Trophoblast cell (in vitro differentiated cells and primary cell): ENCODE results near the gene NBPF4. TPM values are rescaled to one million over a fixed set of nuclear protein-coding genes. Genes with fewer than 3 reads are reported as not detected.
"Not testable (repeated sequence)": the region's sequence is repeated elsewhere in the genome, so short reads cannot be mapped to it uniquely, and the experiment has no call there.

Experiments
- DNase-seq, 2 donors: peaks; one replicate each; pipeline ENCODE4 v3.0.0-alpha.2; 2016
- H2AFZ ChIP-seq: 2 replicates; pipeline ENCODE4 v1.6.1; 2013; ENCODE audit warnings: low read length, moderate library complexity, mild to moderate bottlenecking; ENCODE audit not compliant: insufficient read depth, poor library complexity
- H2AK5ac ChIP-seq: 2 replicates; pipeline ENCODE4 v1.6.1; 2013; ENCODE audit warnings: mild to moderate bottlenecking, low read length
- H2BK120ac ChIP-seq: 2 replicates; pipeline ENCODE4 v1.6.1; 2013; ENCODE audit warnings: low read length, mild to moderate bottlenecking, moderate library complexity; ENCODE audit not compliant: insufficient read depth, poor library complexity
- H2BK12ac ChIP-seq: 2 replicates; pipeline ENCODE4 v1.6.1; 2013; ENCODE audit warnings: mild to moderate bottlenecking, low read length, moderate library complexity
- H2BK5ac ChIP-seq: 2 replicates; pipeline ENCODE4 v1.6.1; 2013; ENCODE audit warnings: low read length, low read depth, moderate library complexity, mild to moderate bottlenecking; ENCODE audit not compliant: poor library complexity
- H3K14ac ChIP-seq: 2 replicates; pipeline ENCODE4 v1.6.1; 2013; ENCODE audit warnings: mild to moderate bottlenecking, low read length
- H3K18ac ChIP-seq: 2 replicates; pipeline ENCODE4 v1.6.1; 2013; ENCODE audit warnings: mild to moderate bottlenecking, low read length
- H3K23ac ChIP-seq: 2 replicates; pipeline ENCODE4 v1.6.1; 2013; ENCODE audit warnings: low read length
- H3K27ac ChIP-seq: 2 replicates; pipeline ENCODE4 v1.5.1; 2013; ENCODE audit warnings: low read depth, mild to moderate bottlenecking, inconsistent platforms, low read length, moderate library complexity
- H3K27me3 ChIP-seq: 2 replicates; pipeline ENCODE4 v1.6.1; 2013; ENCODE audit warnings: inconsistent platforms, mild to moderate bottlenecking, low read length, moderate library complexity; ENCODE audit not compliant: insufficient read depth
- H3K36me3 ChIP-seq, 2 experiments: 1 replicate in 1 of 2; 2 replicates in 1 of 2; pipeline ENCODE4 v1.6.1; 2013; ENCODE audit warnings: low read length in 2 of 2, mild to moderate bottlenecking in 2 of 2, moderate library complexity in 1 of 2; ENCODE audit not compliant: insufficient read depth in 2 of 2, control insufficient read depth in 1 of 2
- H3K4ac ChIP-seq: 2 replicates; pipeline ENCODE4 v1.6.1; 2013; ENCODE audit warnings: low read depth, mild to moderate bottlenecking, low read length, moderate library complexity
- H3K4me1 ChIP-seq, 2 experiments: 1 replicate in 1 of 2; 2 replicates in 1 of 2; pipeline ENCODE4 v1.6.1; 2013; ENCODE audit warnings: low read length in 2 of 2, mild to moderate bottlenecking in 2 of 2, moderate library complexity in 1 of 2; ENCODE audit not compliant: insufficient read depth in 2 of 2, control insufficient read depth in 1 of 2
- H3K4me2 ChIP-seq: 2 replicates; pipeline ENCODE4 v1.6.1; 2013; ENCODE audit warnings: inconsistent platforms, mild to moderate bottlenecking, low read length, moderate library complexity
- H3K4me3 ChIP-seq: 2 replicates; pipeline ENCODE4 v1.5.1; 2013; ENCODE audit warnings: mild to moderate bottlenecking, low read depth, low read length, inconsistent platforms
- H3K79me1 ChIP-seq: one replicate; pipeline ENCODE4 v1.6.1; 2013; ENCODE audit warnings: low read length
- H3K79me2 ChIP-seq: 2 replicates; pipeline ENCODE4 v1.6.1; 2013; ENCODE audit warnings: low read length, mild to moderate bottlenecking; ENCODE audit not compliant: control insufficient read depth, insufficient read depth, poor library complexity
- H3K9ac ChIP-seq: 2 replicates; pipeline ENCODE4 v1.6.1; 2013; ENCODE audit warnings: mild to moderate bottlenecking, low read length
- H3K9me3 ChIP-seq: 2 replicates; pipeline ENCODE4 v1.6.1; 2013; ENCODE audit warnings: low read depth, mild to moderate bottlenecking, control low read depth, inconsistent platforms, low read length; ENCODE audit not compliant: insufficient read depth
- H4K12ac ChIP-seq: 2 replicates; pipeline ENCODE4 v1.6.1; 2013; ENCODE audit warnings: low read depth, mild to moderate bottlenecking, low read length, moderate library complexity
- H4K8ac ChIP-seq: 2 replicates; pipeline ENCODE4 v1.6.1; 2013; ENCODE audit warnings: low read depth, mild to moderate bottlenecking, low read length, moderate library complexity
- H4K91ac ChIP-seq: one replicate; pipeline ENCODE4 v1.6.1; 2013; ENCODE audit warnings: low read depth, mild to moderate bottlenecking, low read length, moderate library complexity
- WGBS: extraction: QIAGEN DNeasy Blood & Tissue Kit; methylation state at CpG from one replicate; pipeline ENCODE4 v1.1.7; 2013; ENCODE audit warnings: missing lambda C conversion rate; ENCODE audit not compliant: insufficient read length, insufficient coverage; ENCODE audit errors: extremely low coverage; 5-methylcytosine and 5-hydroxymethylcytosine counted together
- polyA plus RNA-seq: library from polyadenylated mRNA; stranded (reverse); fragments of 200-250 nt; gene quantifications from 2 replicates; pipeline ENCODE4 v1.2.3, GENCODE V29; 2013

NBPF4 gene
- polyA plus RNA-seq, result not detected in 2 replicates

GRCh38 chr1:108243976-108244375 is at the start of gene NBPF4:
Gene NBPF4 (minus strand): TSS chr1:108244076. CDS start chr1:108243761, 315 bp downstream.
- WGBS, result no CpG with 5 or more reads among the region's 3 CpGs
- not testable (repeated sequence) for H3K9ac ChIP-seq, H3K18ac ChIP-seq, H2AK5ac ChIP-seq, H2BK12ac ChIP-seq, H3K27ac ChIP-seq, H2AFZ ChIP-seq, H3K27me3 ChIP-seq, H2BK5ac ChIP-seq, H3K4ac ChIP-seq, H4K8ac ChIP-seq, DNase-seq, H3K4me3 ChIP-seq, H2BK120ac ChIP-seq, H4K91ac ChIP-seq, H3K4me1 ChIP-seq, H3K79me1 ChIP-seq, H3K79me2 ChIP-seq, H3K9me3 ChIP-seq, H3K4me2 ChIP-seq, H3K23ac ChIP-seq, H3K36me3 ChIP-seq, H4K12ac ChIP-seq, H3K14ac ChIP-seq

- H2AK5ac ChIP-seq, H2BK5ac ChIP-seq, H3K23ac ChIP-seq, H3K14ac ChIP-seq, H3K27me3 ChIP-seq, H3K4me3 ChIP-seq, H4K91ac ChIP-seq, H3K9me3 ChIP-seq, H4K8ac ChIP-seq, H4K12ac ChIP-seq, H2BK12ac ChIP-seq, H2AFZ ChIP-seq, H2BK120ac ChIP-seq, H3K9ac ChIP-seq, H3K79me1 ChIP-seq, H3K27ac ChIP-seq, H3K18ac ChIP-seq, H3K4me1 ChIP-seq, H3K79me2 ChIP-seq, H3K4me2 ChIP-seq, H3K4ac ChIP-seq, DNase-seq, H3K36me3 ChIP-seq: not testable (repeated sequence)
- no CpG with 5 or more reads among the region's 6 CpGs for WGBS
Observed at GRCh38 chr1:108282528-108283257, 38.8 kb upstream of the NBPF4 start.

GRCh38 chr1:108272485-108273327 is 28.8 kb upstream of the NBPF4 start:
- H3K36me3 ChIP-seq, H2BK12ac ChIP-seq, DNase-seq, H2AFZ ChIP-seq, H3K9me3 ChIP-seq, H3K79me1 ChIP-seq, H4K91ac ChIP-seq, H3K4me3 ChIP-seq, H3K18ac ChIP-seq, H3K79me2 ChIP-seq, H3K4ac ChIP-seq, H3K4me1 ChIP-seq, H3K4me2 ChIP-seq, H3K14ac ChIP-seq, H4K8ac ChIP-seq, H3K9ac ChIP-seq, H3K23ac ChIP-seq, H4K12ac ChIP-seq, H3K27ac ChIP-seq, H2BK120ac ChIP-seq, H2BK5ac ChIP-seq, H2AK5ac ChIP-seq, H3K27me3 ChIP-seq: not testable (repeated sequence)
- WGBS, result no CpG with 5 or more reads among the region's 61 CpGs

DNA sequence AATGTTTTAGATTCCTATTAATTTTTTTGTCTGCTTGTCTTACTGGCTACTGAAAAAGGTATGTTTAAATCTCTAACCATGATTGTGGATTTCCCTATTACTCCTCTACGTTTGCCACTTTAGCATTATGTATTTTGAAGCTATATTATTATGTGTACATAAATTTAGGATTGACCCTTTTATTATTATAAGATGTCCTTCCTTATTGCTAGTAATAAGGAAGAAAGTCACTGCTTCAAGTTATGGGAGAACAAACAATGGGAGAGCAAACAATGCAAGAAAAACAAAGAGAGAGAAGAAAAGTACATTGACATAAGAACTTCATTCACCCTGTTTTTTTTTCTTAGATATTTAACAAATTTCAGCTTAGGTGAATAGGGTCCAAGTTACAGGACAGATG is 23.2 kb upstream of the NBPF4 start:
- not testable (repeated sequence) for H3K27me3 ChIP-seq, H2AK5ac ChIP-seq, H3K9ac ChIP-seq, H3K27ac ChIP-seq, DNase-seq, H4K91ac ChIP-seq, H3K18ac ChIP-seq, H4K12ac ChIP-seq, H3K4me3 ChIP-seq, H3K79me2 ChIP-seq, H4K8ac ChIP-seq, H3K14ac ChIP-seq, H3K36me3 ChIP-seq, H3K4me2 ChIP-seq, H2BK120ac ChIP-seq, H2BK12ac ChIP-seq, H3K4ac ChIP-seq, H2BK5ac ChIP-seq, H2AFZ ChIP-seq, H3K79me1 ChIP-seq, H3K9me3 ChIP-seq, H3K4me1 ChIP-seq, H3K23ac ChIP-seq
- no CpG with 5 or more reads among the region's 1 CpG for WGBS
